Measurements from ENCODE around the gene PRF1.
"Not testable (repeated sequence)": the region's sequence is repeated elsewhere in the genome, so short reads cannot be mapped to it uniquely, and the experiment has no call there.

The PRF1 gene

GRCh38 chr10:70602665-70603448 is at the start of gene PRF1:
Gene PRF1, minus strand, starts transcription at chr10:70602741. Its CDS starts 1,839 bp downstream, at chr10:70600902.
- no peak for TF ChIP-seq CTCF (conservative IDR thresholded peaks at IDR 0.05; ENCODE audit: low read depth, low read length)
- H3K4me3 ChIP-seq (ENCODE audit: low read length), result no peak within 1 kb of the TSS
- DNase-seq (ENCODE audit: low read depth), result no peak

- H3K4me3 ChIP-seq (ENCODE audit: low read length), result no peak overlapping the region
- no peak for TF ChIP-seq CTCF (conservative IDR thresholded peaks at IDR 0.05; ENCODE audit: low read depth, low read length)
- DNase-seq (ENCODE audit: low read depth), result no peak
These were observed 49.1 kb upstream of the PRF1 start for GRCh38 chr10:70651661-70652060.

GRCh38 chr10:70650718-70651117 is 48.2 kb upstream of the PRF1 start:
- no peak for TF ChIP-seq CTCF (conservative IDR thresholded peaks at IDR 0.05; ENCODE audit: low read depth, low read length)

GRCh38 chr10:70650104-70650503 is 47.6 kb upstream of the PRF1 start:
- TF ChIP-seq CTCF (conservative IDR thresholded peaks at IDR 0.05; ENCODE audit: low read depth, low read length), result no peak
- H3K4me3 ChIP-seq (ENCODE audit: low read length), result no peak overlapping the region
- no peak for DNase-seq (ENCODE audit: low read depth)

More at GRCh38 chr10:70650718-70651117, 48.2 kb upstream of the PRF1 start:
- H3K4me3 ChIP-seq (ENCODE audit: low read length), result no peak overlapping the region
- DNase-seq (ENCODE audit: low read depth), result no peak

- H3K4me3 ChIP-seq (ENCODE audit: low read length), result no peak overlapping the region
- no peak for TF ChIP-seq CTCF (conservative IDR thresholded peaks at IDR 0.05; ENCODE audit: low read depth, low read length)
- no peak for DNase-seq (ENCODE audit: low read depth)
These were observed 47.0 kb upstream of the PRF1 start for GRCh38 chr10:70649526-70649925.

GRCh38 chr10:70648427-70648826 is 45.9 kb upstream of the PRF1 start:
- no peak for TF ChIP-seq CTCF (conservative IDR thresholded peaks at IDR 0.05; ENCODE audit: low read depth, low read length)
- DNase-seq (ENCODE audit: low read depth), result no peak
- no peak overlapping the region for H3K4me3 ChIP-seq (ENCODE audit: low read length)

- no peak for TF ChIP-seq CTCF (conservative IDR thresholded peaks at IDR 0.05; ENCODE audit: low read depth, low read length)
- H3K4me3 ChIP-seq (ENCODE audit: low read length), result no peak overlapping the region
- no peak for DNase-seq (ENCODE audit: low read depth)
These were observed 44.5 kb upstream of the PRF1 start for GRCh38 chr10:70647086-70647485.

- not testable (repeated sequence) for DNase-seq (ENCODE audit: low read depth); H3K4me3 ChIP-seq (ENCODE audit: low read length)
These were observed 42.4 kb upstream of the PRF1 start for GRCh38 chr10:70644959-70645358.

- DNase-seq (ENCODE audit: low read depth); H3K4me3 ChIP-seq (ENCODE audit: low read length): not testable (repeated sequence)
These were observed 40.7 kb upstream of the PRF1 start for GRCh38 chr10:70643272-70643671.

- not testable (repeated sequence) for H3K4me3 ChIP-seq (ENCODE audit: low read length); DNase-seq (ENCODE audit: low read depth)
These were observed 37.3 kb upstream of the PRF1 start for GRCh38 chr10:70639640-70640383.
